SK-N-SH treated with all-trans-retinoic acid at 6 μM for 48 hours (cell line): ENCODE measurements around the gene RAP1GAP.
A peak's percentile ranks its signal among the peaks of the same experiment; 100 is the strongest.

Experiments
- ATAC-seq: fragments of 200-7000 bp; cut with Tn5 transposase; 3 replicates; pipeline ENCODE4 v1.9.1; 2020; ENCODE audit warnings: mild to moderate bottlenecking, moderate library complexity
- ARNTL ChIP-seq: fragments of 450-650 bp; formaldehyde crosslinking; IDR thresholded peaks from 2 replicates; pipeline ENCODE4 v1.5.0; 2020; ENCODE audit warnings: low read depth, mild to moderate bottlenecking, moderate library complexity, borderline replicate concordance
- BACH2 ChIP-seq: fragments of 250-450 bp; sonication (Bioruptor Pico); IDR thresholded peaks from 2 replicates; pipeline ENCODE4 v1.9.0; 2021; ENCODE audit warnings: mild to moderate bottlenecking, borderline replicate concordance
- CSDC2 ChIP-seq: fragments of 250-450 bp; sonication (Bioruptor Pico); IDR thresholded peaks from 2 replicates; pipeline ENCODE4 v1.5.0; 2020; ENCODE audit warnings: mild to moderate bottlenecking, moderate library complexity
- ESRRG ChIP-seq: fragments of 250-450 bp; sonication (Bioruptor Pico); IDR thresholded peaks from 2 replicates; pipeline ENCODE4 v1.6.1; 2021; ENCODE audit warnings: mild to moderate bottlenecking
- GLIS3 ChIP-seq: fragments of 250-450 bp; sonication (Bioruptor Pico); IDR thresholded peaks from 2 replicates; pipeline ENCODE4 v1.5.0; 2020; ENCODE audit warnings: mild to moderate bottlenecking, moderate library complexity
- ISL1 ChIP-seq: fragments of 250-450 bp; sonication (Bioruptor Pico); IDR thresholded peaks from 2 replicates; pipeline ENCODE4 v2.1.2; 2022; ENCODE audit warnings: mild to moderate bottlenecking, moderate library complexity
- PPARA ChIP-seq: fragments of 250-450 bp; sonication (Bioruptor Pico); IDR thresholded peaks from 2 replicates; pipeline ENCODE4 v1.5.0; 2020; ENCODE audit warnings: mild to moderate bottlenecking, borderline replicate concordance
- SNAI2 ChIP-seq: fragments of 250-450 bp; sonication (Bioruptor Pico); IDR thresholded peaks from 2 replicates; pipeline ENCODE4 v1.5.0; 2020; ENCODE audit warnings: mild to moderate bottlenecking, moderate library complexity
- TCF4 ChIP-seq: fragments of 250-450 bp; sonication (Bioruptor Pico); IDR thresholded peaks from 2 replicates; pipeline ENCODE4 v1.8.0; 2021; ENCODE audit warnings: mild to moderate bottlenecking, moderate library complexity, borderline replicate concordance
- TOX ChIP-seq: fragments of 250-450 bp; sonication (Bioruptor Pico); IDR thresholded peaks from 2 replicates; pipeline ENCODE4 v1.8.0; 2021; ENCODE audit warnings: mild to moderate bottlenecking, moderate library complexity, borderline replicate concordance
- ZC3H10 ChIP-seq: fragments of 250-450 bp; sonication (Bioruptor Pico); IDR thresholded peaks from 2 replicates; pipeline ENCODE4 v1.5.1; 2021; ENCODE audit warnings: mild to moderate bottlenecking, moderate library complexity
- ZFP3 ChIP-seq: fragments of 250-450 bp; sonication (Bioruptor Pico); IDR thresholded peaks from 2 replicates; pipeline ENCODE4 v1.5.0; 2020; ENCODE audit warnings: mild to moderate bottlenecking, moderate library complexity
- ZFP30 ChIP-seq: fragments of 450-650 bp; formaldehyde crosslinking; IDR thresholded peaks from 2 replicates; pipeline ENCODE4 v1.5.0; 2022; ENCODE audit warnings: mild to moderate bottlenecking, moderate library complexity
- ZNF565 ChIP-seq: fragments of 450-650 bp; formaldehyde crosslinking; conservative IDR thresholded peaks from 2 replicates; pipeline ENCODE4 v1.5.0; 2020; ENCODE audit warnings: low read depth, mild to moderate bottlenecking, moderate library complexity
- ZNF70 ChIP-seq: fragments of 450-650 bp; formaldehyde crosslinking; IDR thresholded peaks from 2 replicates; pipeline ENCODE4 v1.5.0; 2020; ENCODE audit warnings: mild to moderate bottlenecking, moderate library complexity
- ZNF8 ChIP-seq: fragments of 450-650 bp; formaldehyde crosslinking; IDR thresholded peaks from 2 replicates; pipeline ENCODE4 v1.5.0; 2020; ENCODE audit warnings: mild to moderate bottlenecking, moderate library complexity
- TF ChIP-seq, protein P1 (sequence below): fragments of 250-450 bp; sonication (Bioruptor Pico); IDR thresholded peaks from 2 replicates; pipeline ENCODE4 v1.5.0; 2020; ENCODE audit warnings: mild to moderate bottlenecking, moderate library complexity
- TF ChIP-seq, protein P2 (sequence below): fragments of 250-450 bp; sonication (Bioruptor Pico); IDR thresholded peaks from 2 replicates; pipeline ENCODE4 v1.5.1; 2020; ENCODE audit warnings: low read depth, mild to moderate bottlenecking, moderate library complexity
- TF ChIP-seq, protein P3 (sequence below): fragments of 250-450 bp; sonication (Bioruptor Pico); IDR thresholded peaks from 2 replicates; pipeline ENCODE4 v1.8.0; 2020; ENCODE audit warnings: mild to moderate bottlenecking, moderate library complexity, borderline replicate concordance
- TF ChIP-seq, protein P4 (sequence below): fragments of 250-450 bp; sonication (Bioruptor Pico); IDR thresholded peaks from 2 replicates; pipeline ENCODE4 v1.5.1; 2021; ENCODE audit warnings: mild to moderate bottlenecking, moderate library complexity

The RAP1GAP gene

DNA sequence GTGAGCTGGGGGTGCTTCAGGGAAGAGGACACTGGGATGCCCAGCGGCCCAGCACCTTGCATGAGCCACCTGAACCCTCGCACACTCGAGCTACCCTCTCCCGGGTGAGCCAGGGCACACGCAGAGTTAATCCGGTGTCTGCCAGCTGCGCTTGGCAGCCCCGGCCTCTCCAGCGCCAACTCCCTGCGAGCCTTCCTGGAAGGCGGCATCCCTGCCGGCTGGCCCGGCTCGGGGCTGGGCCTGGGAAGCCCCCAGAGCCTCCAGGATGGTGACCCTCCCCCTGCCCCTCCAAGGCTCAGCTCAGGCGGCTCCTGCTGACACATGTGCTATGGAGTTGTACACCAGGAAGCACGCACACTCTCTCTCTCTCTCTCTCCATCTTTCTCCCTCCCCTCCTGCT lies 48.7 kb downstream of the RAP1GAP start:
- ATAC-seq: peak; percentile 24; the same call in 2 of the 3 replicates
- TF ChIP-seq ESRRG: no peak

DNA sequence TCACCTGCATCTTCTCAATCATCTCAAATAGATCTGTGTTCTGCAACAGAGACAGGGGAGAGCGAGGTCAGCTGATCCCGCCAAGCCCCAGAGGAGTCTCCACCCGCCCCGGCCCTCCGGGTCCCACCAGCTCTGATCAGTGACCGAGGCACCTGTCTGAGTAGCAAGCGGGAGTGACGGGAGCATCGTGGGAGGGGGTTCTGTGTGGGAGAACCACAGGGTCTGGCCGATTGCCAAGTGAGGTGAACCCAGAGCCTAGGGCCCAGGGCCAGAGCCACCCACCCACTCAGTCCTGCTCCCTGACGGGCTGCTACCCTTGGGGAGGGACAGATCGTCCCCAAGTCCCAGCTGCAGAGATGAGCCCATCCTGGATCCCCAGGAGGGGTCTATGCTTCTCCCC lies 49.1 kb downstream of the RAP1GAP start:
- TF ChIP-seq ZFP30 (CRISPR knock-in tag): no peak
- TF ChIP-seq TOX (CRISPR knock-in tag): no peak
- no peak for TF ChIP-seq ZNF8
- no peak for TF ChIP-seq GLIS3 (CRISPR knock-in tag)
- TF ChIP-seq, protein P1, sequence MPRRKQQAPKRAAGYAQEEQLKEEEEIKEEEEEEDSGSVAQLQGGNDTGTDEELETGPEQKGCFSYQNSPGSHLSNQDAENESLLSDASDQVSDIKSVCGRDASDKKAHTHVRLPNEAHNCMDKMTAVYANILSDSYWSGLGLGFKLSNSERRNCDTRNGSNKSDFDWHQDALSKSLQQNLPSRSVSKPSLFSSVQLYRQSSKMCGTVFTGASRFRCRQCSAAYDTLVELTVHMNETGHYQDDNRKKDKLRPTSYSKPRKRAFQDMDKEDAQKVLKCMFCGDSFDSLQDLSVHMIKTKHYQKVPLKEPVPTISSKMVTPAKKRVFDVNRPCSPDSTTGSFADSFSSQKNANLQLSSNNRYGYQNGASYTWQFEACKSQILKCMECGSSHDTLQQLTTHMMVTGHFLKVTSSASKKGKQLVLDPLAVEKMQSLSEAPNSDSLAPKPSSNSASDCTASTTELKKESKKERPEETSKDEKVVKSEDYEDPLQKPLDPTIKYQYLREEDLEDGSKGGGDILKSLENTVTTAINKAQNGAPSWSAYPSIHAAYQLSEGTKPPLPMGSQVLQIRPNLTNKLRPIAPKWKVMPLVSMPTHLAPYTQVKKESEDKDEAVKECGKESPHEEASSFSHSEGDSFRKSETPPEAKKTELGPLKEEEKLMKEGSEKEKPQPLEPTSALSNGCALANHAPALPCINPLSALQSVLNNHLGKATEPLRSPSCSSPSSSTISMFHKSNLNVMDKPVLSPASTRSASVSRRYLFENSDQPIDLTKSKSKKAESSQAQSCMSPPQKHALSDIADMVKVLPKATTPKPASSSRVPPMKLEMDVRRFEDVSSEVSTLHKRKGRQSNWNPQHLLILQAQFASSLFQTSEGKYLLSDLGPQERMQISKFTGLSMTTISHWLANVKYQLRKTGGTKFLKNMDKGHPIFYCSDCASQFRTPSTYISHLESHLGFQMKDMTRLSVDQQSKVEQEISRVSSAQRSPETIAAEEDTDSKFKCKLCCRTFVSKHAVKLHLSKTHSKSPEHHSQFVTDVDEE (CRISPR knock-in tag): no peak
- no peak for TF ChIP-seq PPARA
- TF ChIP-seq ISL1: no peak
- no peak for TF ChIP-seq TCF4 (CRISPR knock-in tag)
- no peak for TF ChIP-seq CSDC2 (CRISPR knock-in tag)
- TF ChIP-seq ZFP3 (CRISPR knock-in tag): no peak
- no peak for TF ChIP-seq ZNF565 (CRISPR knock-in tag)
- no peak for TF ChIP-seq SNAI2 (CRISPR knock-in tag)
- TF ChIP-seq, protein P2, sequence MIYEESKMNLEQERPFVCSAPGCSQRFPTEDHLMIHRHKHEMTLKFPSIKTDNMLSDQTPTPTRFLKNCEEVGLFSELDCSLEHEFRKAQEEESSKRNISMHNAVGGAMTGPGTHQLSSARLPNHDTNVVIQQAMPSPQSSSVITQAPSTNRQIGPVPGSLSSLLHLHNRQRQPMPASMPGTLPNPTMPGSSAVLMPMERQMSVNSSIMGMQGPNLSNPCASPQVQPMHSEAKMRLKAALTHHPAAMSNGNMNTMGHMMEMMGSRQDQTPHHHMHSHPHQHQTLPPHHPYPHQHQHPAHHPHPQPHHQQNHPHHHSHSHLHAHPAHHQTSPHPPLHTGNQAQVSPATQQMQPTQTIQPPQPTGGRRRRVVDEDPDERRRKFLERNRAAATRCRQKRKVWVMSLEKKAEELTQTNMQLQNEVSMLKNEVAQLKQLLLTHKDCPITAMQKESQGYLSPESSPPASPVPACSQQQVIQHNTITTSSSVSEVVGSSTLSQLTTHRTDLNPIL: no peak
- no peak for TF ChIP-seq ARNTL (CRISPR knock-in tag)
- no peak for TF ChIP-seq ZNF70 (CRISPR knock-in tag)
- TF ChIP-seq ESRRG: no peak
- TF ChIP-seq, protein P3, sequence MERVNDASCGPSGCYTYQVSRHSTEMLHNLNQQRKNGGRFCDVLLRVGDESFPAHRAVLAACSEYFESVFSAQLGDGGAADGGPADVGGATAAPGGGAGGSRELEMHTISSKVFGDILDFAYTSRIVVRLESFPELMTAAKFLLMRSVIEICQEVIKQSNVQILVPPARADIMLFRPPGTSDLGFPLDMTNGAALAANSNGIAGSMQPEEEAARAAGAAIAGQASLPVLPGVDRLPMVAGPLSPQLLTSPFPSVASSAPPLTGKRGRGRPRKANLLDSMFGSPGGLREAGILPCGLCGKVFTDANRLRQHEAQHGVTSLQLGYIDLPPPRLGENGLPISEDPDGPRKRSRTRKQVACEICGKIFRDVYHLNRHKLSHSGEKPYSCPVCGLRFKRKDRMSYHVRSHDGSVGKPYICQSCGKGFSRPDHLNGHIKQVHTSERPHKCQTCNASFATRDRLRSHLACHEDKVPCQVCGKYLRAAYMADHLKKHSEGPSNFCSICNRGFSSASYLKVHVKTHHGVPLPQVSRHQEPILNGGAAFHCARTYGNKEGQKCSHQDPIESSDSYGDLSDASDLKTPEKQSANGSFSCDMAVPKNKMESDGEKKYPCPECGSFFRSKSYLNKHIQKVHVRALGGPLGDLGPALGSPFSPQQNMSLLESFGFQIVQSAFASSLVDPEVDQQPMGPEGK (CRISPR knock-in tag): no peak

DNA sequence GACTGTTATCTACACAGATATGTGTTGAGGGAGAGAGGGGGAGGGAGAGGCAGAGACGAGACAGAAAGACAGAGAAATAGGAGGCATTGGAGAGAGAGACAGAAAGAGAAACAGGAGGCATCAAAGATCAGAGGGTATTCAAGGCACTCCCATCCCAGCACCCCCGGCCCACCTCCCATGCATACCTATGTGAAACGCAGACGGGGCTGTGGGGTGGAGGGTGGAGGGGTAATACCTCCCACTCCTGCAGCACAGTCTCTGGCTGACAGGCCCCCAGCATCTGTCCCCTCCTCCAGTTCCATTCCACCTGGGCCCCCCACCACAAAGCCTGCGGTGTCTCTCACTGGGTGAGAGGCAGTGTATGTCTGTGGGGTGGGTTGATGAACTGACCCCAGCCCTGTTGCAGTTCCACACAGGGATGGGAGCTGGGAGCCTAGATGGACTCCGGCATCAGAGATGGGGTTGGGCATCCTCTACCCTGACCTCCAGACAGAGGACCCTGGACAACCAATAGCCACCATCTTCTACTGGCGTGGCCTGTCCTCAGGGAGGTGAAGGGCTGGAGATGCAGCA lies 49.7 kb downstream of the RAP1GAP start:
- no peak for TF ChIP-seq TOX (CRISPR knock-in tag)
- TF ChIP-seq ZFP3 (CRISPR knock-in tag): no peak
- no peak for TF ChIP-seq GLIS3 (CRISPR knock-in tag)
- TF ChIP-seq ARNTL (CRISPR knock-in tag): no peak
- TF ChIP-seq, protein P1 (CRISPR knock-in tag): no peak
- TF ChIP-seq ZNF565 (CRISPR knock-in tag): no peak
- no peak for TF ChIP-seq ZNF8
- TF ChIP-seq SNAI2 (CRISPR knock-in tag): no peak
- TF ChIP-seq, protein P4, sequence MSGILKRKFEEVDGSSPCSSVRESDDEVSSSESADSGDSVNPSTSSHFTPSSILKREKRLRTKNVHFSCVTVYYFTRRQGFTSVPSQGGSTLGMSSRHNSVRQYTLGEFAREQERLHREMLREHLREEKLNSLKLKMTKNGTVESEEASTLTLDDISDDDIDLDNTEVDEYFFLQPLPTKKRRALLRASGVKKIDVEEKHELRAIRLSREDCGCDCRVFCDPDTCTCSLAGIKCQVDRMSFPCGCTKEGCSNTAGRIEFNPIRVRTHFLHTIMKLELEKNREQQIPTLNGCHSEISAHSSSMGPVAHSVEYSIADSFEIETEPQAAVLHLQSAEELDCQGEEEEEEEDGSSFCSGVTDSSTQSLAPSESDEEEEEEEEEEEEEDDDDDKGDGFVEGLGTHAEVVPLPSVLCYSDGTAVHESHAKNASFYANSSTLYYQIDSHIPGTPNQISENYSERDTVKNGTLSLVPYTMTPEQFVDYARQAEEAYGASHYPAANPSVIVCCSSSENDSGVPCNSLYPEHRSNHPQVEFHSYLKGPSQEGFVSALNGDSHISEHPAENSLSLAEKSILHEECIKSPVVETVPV (CRISPR knock-in tag): no peak
- TF ChIP-seq ZNF70 (CRISPR knock-in tag): no peak
- no peak for TF ChIP-seq ESRRG
- no peak for TF ChIP-seq ZFP30 (CRISPR knock-in tag)
- TF ChIP-seq ZC3H10: no peak
- TF ChIP-seq BACH2 (CRISPR knock-in tag): no peak
- no peak for ATAC-seq

More for the DNA sequence above, 49.1 kb downstream of the RAP1GAP start:
- ATAC-seq: no peak
